NCI-H526 treated with DMSO at 0.1 percent for 48 hours (cell line): ENCODE data around the gene ZNF512B.
A peak's percentile ranks its signal among the peaks of the same experiment; 100 is the strongest.
"Not testable (repeated sequence)": the region's sequence is repeated elsewhere in the genome, so short reads cannot be mapped to it uniquely, and the experiment has no call there.

Experiments used
- DNase-seq: peaks from one replicate; lab custom pipeline; 2025; lab: John Stamatoyannopoulos, UW

ZNF512B gene

DNA sequence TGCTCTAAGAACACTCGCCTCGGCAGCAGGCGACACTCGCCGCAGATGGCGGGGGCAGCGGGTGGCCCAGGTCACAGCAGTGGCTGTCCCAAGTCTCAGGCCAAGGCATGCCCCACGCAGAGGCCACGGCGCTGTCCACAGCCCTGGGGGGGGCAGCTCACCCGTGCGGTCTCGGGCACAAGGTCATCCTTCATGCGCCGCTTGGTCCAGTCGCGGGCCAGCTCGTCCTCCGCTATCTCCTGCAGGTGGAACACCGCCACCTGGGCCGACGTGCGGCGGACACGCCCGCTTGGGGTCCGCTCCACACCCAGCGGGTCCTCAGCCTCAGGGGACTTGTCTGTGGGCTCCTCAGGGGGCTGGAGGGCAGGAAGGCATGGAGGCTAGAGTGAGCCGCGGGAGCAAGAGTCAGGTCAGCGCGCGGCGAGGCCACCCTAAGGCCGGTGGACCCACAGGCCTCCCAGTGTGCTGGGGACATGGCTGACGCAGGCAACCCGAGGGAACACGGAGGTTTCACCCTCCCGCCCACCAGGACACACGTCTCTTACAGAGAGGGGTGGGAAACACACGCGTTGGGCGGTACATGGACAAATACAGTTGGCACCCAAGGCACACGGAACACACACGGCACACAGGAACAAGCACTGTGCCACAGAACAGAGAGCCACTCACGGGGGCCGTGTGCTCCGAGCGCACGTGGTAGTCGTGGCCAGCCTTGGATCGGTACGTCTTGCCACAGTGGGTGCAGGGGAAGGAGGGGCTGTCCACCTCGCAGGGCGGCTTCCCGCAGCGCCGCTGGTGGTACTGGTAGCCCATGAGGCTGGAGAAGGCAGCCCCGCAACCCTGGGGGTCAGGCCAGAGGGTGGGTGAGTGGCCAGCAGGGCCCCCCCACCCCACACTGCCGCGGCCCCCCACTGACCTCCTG is 7.0 kb downstream of the ZNF512B start:
- no peak for DNase-seq

DNA sequence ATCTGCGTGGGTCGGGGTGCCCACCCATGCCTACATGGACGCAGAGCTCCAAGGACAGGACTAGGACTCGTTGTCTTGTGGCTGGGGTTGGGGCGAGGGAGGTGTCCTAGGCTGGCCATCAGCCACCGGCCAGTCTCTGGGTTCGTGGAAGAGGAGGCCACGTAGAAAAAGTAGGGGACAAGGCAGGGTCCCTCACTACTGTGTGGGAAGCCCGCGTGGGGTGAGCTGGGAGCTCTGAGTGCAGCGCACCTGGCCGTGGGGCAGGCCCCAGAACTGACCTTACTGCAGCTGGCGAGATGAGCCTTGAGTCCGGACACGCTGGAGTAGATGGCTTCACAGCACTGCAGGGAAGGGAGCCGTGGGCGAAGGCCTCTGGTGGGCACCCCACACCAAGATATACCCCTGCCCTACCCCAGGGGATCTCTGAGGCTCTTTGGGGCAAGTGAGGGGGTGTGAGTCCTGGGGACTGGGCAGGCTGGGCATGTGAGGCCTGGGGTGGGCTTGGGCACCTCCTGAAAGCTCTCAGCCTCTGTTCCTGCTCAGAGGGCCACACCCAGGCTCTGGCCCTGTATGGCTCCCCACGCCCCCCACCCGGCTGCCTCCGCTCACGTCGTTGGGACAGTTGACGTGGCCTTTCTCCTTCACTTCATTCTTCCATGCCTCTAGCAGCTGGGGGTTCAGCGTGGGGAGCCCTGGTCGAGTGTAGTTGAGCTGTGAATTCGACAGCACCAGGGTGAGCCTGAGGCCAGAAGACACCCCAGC is 7.9 kb downstream of the ZNF512B start:
- DNase-seq: no peak

GRCh38 chr20:63960654-63961621 is 8.8 kb downstream of the ZNF512B start:
- not testable (repeated sequence) for DNase-seq

- DNase-seq: no peak
Observed at GRCh38 chr20:63959699-63960075, 10.0 kb downstream of the ZNF512B start.

DNA sequence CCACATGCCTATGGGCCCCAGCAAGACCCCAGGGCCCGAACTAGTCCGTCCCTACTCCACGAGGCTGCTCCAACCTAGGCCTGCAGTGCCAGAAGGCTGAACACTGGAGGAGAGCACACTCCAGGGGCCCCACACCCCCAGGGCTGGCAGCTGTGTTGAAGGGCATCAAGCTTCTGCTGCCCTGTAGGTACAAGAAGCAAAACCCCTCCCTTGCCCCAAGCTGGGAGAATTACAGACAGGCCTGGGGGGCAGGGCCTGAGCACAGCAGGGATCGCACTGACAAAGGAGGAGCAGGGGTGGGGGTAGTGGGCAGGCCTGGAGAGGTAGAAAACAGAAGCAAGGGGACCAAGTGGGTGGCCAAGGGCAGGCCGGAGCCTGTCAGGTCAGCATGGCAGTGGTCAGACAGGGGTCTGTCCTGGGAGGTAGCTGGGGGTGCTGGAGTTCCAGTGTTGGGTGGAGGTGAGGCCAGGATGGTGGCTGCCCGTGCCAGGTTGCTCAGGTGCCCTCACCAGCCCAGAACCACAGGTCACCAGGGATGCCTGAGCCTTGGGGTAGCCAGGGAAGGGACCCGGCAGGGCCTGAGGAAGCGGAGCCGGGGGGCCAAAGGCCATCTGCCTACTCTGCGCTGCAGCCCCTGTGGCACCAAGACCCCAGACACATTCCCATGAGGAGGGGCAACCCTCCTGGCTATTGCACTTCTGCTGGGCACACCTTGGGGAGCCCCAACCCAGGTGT is 10.6 kb downstream of the ZNF512B start:
- DNase-seq: no peak

- no peak for DNase-seq
Observed at GRCh38 chr20:63958471-63958870, 11.3 kb downstream of the ZNF512B start.

DNA sequence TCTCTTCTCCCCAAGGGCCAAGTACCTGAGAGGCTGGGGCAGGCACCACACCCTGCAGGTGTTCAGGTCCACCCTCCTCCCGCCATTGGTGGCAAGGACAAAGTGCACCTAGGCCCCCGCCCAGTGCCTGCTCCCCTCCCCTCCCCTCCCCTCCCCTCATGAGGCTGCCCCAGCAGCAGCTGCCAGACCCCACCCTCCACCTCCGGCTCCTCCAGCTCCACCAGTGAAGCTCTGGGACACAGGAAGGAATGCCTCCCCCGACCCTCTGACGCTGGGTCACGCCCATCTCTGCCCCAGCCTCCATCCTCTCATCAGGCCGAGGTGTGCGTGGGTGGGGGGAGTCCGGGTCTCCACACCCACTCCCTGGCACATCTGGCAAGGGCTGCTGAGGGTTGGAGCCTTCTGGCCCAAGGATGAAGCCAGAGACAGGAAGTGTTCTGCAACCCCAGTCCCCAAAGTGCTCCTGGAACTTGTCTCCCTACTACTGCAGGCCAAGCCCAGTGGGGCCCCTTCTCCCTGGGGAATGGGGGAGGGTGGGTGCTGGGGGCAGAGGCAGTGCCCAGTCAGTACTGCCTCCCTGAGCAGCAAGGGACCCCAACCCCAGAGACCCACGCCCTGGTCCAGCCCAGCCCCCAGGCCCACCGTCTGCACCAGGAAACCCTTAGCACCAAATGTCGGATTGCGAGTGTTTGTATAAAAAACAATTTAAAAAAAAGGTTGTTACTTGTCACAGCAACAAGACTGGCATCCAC is 11.9 kb downstream of the ZNF512B start:
- DNase-seq: peak; percentile 89

- DNase-seq: peak; percentile 89
Observed at GRCh38 chr20:63957004-63957689, 12.6 kb downstream of the ZNF512B start.

DNA sequence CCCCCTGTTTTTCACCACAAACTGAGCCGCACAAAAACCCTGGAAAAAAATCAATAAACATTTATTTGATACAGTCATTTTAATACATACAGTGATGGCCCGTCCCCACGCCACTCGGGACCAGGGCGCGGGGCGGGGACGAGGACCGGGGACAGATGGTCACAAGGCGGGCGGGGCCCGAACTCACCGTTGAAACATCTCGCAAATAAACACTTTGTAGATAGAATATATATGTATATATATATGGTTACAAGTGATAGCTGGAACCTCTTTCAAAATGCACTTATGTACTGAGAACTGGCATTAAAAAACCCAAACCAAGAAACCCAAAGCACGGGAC is 13.1 kb downstream of the ZNF512B start:
- DNase-seq: no peak

DNA sequence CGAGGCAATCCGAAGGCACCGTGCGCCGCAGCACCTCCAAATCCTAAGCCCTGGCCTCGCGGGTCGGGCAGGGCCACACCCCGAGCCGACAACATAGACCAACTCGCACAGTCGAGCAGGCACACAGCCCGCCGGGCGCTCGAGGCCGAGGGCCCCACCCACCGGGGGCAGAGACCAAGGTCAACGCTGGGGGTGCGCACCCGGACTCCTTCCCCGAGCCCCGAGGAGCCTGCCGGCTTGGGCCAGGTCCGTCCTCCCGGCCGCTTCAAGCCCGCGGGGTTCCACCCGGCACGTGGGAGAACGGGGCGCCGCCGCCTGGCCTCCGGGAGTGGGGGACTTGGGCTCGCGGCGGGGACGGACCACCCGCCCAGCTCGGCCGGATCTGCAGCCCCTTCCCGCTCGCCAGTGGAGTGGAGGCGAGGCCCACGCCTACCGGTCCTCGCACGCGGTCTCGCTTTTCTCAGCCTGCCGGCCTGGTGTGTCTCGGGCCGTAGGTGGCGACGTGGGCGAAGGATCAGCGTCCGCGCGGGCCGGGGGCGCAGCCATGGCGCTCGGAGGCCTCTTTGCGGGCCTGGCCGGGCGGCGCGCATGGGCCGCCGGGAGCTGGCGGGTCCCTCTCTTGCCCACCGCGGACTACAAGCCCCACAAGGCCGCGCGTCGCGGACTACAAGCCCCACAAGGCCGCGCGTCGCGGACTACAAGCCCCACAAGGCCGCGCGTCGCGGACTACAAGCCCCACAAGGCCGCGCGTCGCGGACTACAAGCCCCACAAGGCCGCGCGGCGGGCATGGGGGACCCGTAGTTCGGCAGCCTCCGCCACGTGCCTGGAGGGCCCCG is 13.7 kb downstream of the ZNF512B start, which contains the start of gene UCKL1:
UCKL1 (minus strand) TSS at position 590 of the 837 bp plus-strand sequence; CDS start at position 546, 44 bp downstream.
- DNase-seq: peak; percentile 77

GRCh38 chr20:63955281-63955826 is 14.4 kb downstream of the ZNF512B start:
- peak; percentile 13 for DNase-seq

DNA sequence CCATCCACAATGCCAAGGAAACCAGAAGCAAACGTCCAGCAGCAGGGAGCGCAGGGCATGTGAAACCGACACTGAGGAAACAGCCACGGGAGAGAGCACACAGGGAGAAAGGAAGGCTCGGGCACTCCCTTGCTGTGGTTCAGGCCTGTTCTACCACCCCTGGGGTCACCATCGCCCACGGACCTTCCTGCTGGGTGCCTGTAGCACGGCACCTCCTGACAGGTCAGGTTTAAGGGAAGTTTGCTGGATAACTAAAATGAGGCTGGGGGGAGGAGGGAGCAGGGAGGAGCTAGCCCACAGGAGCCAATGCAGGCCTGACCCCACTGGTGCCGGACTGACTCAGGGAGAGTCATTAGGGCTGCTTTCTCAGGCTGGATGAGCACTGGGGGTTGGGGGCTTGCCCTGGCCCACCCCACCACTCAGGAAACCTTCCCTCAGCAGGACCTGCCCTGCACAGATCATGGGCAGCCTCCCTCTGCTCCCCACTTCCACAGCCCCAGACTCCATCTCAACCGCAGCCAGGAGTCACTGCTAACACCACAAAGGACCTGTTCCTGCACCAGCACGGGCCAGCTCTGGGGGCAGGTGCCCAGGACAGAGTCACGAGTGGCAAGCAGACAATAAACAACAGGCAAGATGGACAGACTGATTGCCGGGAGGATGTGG is 15.8 kb downstream of the ZNF512B start:
- no peak for DNase-seq

- DNase-seq: no peak
Observed at GRCh38 chr20:63952769-63953168, 17.0 kb downstream of the ZNF512B start.

GRCh38 chr20:63952210-63952535 is 17.6 kb downstream of the ZNF512B start:
- DNase-seq: no peak

- DNase-seq: no peak
Observed at GRCh38 chr20:63951398-63952209, 18.1 kb downstream of the ZNF512B start.

GRCh38 chr20:63950701-63951397 is 18.9 kb downstream of the ZNF512B start:
- DNase-seq: no peak
